OCI-LY7 (cell line): Measurements from ENCODE around the gene SMC1A. TPM values are rescaled to one million over a fixed set of nuclear protein-coding genes. Genes with fewer than 3 reads are reported as not detected.
"Not testable (repeated sequence)": the region's sequence is repeated elsewhere in the genome, so short reads cannot be mapped to it uniquely, and the experiment has no call there.

Experiments used
- BruUV-seq: library from RNA; stranded (reverse); fragments of 400-500 nt; replicated peaks from 2 replicates; lab custom pipeline; 2021; lab: Mats Ljungman, UMichigan
- CTCF ChIA-PET: fragments of 300-600 bp; sonication (Branson Sonifier 250); formaldehyde crosslinking; loops from one replicate; lab custom pipeline; 2022; ENCODE audit warnings: antibody characterized with exemption; ENCODE audit not compliant: unreplicated experiment; lab: Charles Lee
- POLR2A ChIA-PET: fragments of 300-600 bp; sonication (Branson Sonifier 250); formaldehyde crosslinking; loops from one replicate; lab custom pipeline; 2022; ENCODE audit warnings: antibody characterized with exemption; lab: Charles Lee
- DNase-seq: peaks from one replicate; pipeline ENCODE4 v3.0.0-alpha.2; 2015; ENCODE audit warnings: low spot score
- H2AFZ ChIP-seq: fragments of 200-600 bp; sonication (generic), shearing (Covaris generic); 2 replicates; pipeline ENCODE4 v1.6.1; 2014; ENCODE audit warnings: mild to moderate bottlenecking, antibody characterized with exemption, low read length, moderate library complexity
- H3K27ac ChIP-seq: fragments of 200-600 bp; sonication (generic); 2 replicates; pipeline ENCODE4 v1.5.1; 2014; ENCODE audit warnings: mixed run types, low read depth, mild to moderate bottlenecking, moderate library complexity, low read length, inconsistent platforms; ENCODE audit not compliant: poor library complexity, severe bottlenecking
- H3K36me3 ChIP-seq: fragments of 200-600 bp; sonication (generic); 2 replicates; pipeline ENCODE4 v1.6.1; 2014; ENCODE audit warnings: mild to moderate bottlenecking, antibody characterized with exemption, low read length, moderate library complexity, mixed read lengths; ENCODE audit not compliant: insufficient read depth
- H3K4me1 ChIP-seq: fragments of 200-600 bp; sonication (generic); 2 replicates; pipeline ENCODE4 v1.5.1; 2014; ENCODE audit warnings: mild to moderate bottlenecking, low read length; ENCODE audit not compliant: insufficient read depth, poor library complexity, severe bottlenecking
- H3K4me2 ChIP-seq: fragments of 200-600 bp; sonication (generic); 2 replicates; pipeline ENCODE4 v1.6.1; 2014; ENCODE audit warnings: mild to moderate bottlenecking, low read length
- H3K4me3 ChIP-seq: fragments of 200-600 bp; sonication (generic); 2 replicates; pipeline ENCODE4 v1.5.1; 2014; ENCODE audit warnings: mild to moderate bottlenecking, low read depth, low read length; ENCODE audit not compliant: poor library complexity, severe bottlenecking
- H3K79me2 ChIP-seq: fragments of 200-600 bp; sonication (generic); 2 replicates; pipeline ENCODE4 v1.6.1; 2016; ENCODE audit warnings: low read depth, mild to moderate bottlenecking, low read length, moderate library complexity, mixed read lengths; ENCODE audit not compliant: insufficient read depth
- H3K9me2 ChIP-seq: fragments of 200-600 bp; sonication (generic); 2 replicates; pipeline ENCODE4 v1.6.1; 2016; ENCODE audit warnings: mild to moderate bottlenecking, low read length, mixed read lengths; ENCODE audit not compliant: insufficient read depth
- H3K9me3 ChIP-seq: fragments of 200-600 bp; sonication (generic); 2 replicates; pipeline ENCODE4 v1.6.1; 2014; ENCODE audit warnings: mild to moderate bottlenecking, mixed run types, low read length, mixed read lengths
- H4K20me1 ChIP-seq: fragments of 200-600 bp; sonication (generic); 2 replicates; pipeline ENCODE4 v1.6.1; 2014; ENCODE audit warnings: mild to moderate bottlenecking, antibody characterized with exemption, low read length, moderate library complexity, mixed read lengths; ENCODE audit not compliant: insufficient read depth
- CTCF ChIP-seq: fragments of 200-600 bp; sonication (generic); conservative IDR thresholded peaks from 2 replicates; pipeline ENCODE4 v1.5.1; 2014; ENCODE audit warnings: mild to moderate bottlenecking, antibody characterized with exemption, low read length, moderate library complexity, mixed read lengths
- EZH2phosphoT487 ChIP-seq: fragments of 200-600 bp; sonication (generic); IDR thresholded peaks from 2 replicates; pipeline ENCODE4 v1.6.1; 2018; ENCODE audit warnings: low read depth, borderline replicate concordance, mild to moderate bottlenecking, mixed run types, antibody characterized with exemption, low read length, moderate library complexity, mixed read lengths
- intact Hi-C: fragments of 100-400 bp; cut with micrococcal nuclease; formaldehyde crosslinking; loops from one replicate; pipeline ENCODE4 v1.10.0; 2022; ENCODE audit not compliant: unreplicated experiment
- total RNA-seq, 2 experiments: library from RNA; depleted of rRNA in 1 of 2; stranded (reverse); fragments of >200 nt in 1 of 2; shearing (Covaris generic) in 1 of 2; gene quantifications; 2 replicates each; pipeline ENCODE4 v1.2.3, GENCODE V29; 2014 to 2022

Gene SMC1A
- total RNA-seq, 2 experiments from 2014 or later, result 41.6 to 134 TPM

DNA sequence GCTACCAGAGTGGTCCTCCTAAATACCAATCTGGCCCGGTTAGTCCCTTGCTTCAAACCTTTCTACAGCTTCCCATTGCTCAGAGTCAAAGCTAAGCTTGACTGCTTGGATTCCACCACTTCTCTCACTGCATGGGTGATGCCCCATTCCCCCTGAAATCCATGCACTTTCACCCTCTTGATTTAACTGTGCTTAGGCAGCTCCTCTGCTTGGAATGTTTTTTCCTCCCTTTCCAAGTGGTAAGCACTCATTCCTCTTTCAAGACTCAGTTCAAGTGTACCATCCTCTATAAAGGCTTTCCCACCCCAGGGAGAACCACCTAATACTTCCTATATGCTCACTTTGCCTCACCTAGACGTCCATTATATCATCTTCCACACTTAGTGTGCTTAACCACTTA lies 49.1 kb downstream of the SMC1A start:
- no TSS peak for BruUV-seq
- Histone ChIP-seq H3K9me2 (no peaks in the 10 kb centered on the region), H4K20me1 (no peaks in the 10 kb centered on the region), H3K27ac (no peak overlapping the region), H3K4me2 (no peak overlapping the region), H3K4me3 (no peak overlapping the region), H3K79me2 (no peaks in the 10 kb centered on the region), H2AFZ (no peak overlapping the region), H3K36me3 (peaks cover 10% of the 10 kb centered on the region; the same call in 1 of the 2 replicates), H3K4me1 (no peaks in the 10 kb centered on the region), H3K9me3 (no peaks in the 10 kb centered on the region)
- intact Hi-C loops, result no loop called here
- CTCF ChIA-PET, result no interaction called here
- TF ChIP-seq CTCF (no peak), EZH2phosphoT487 (no peak)
- POLR2A ChIA-PET, result no interaction called here
- DNase-seq, result no peak

- H3K79me2 ChIP-seq, CTCF ChIA-PET, H3K9me2 ChIP-seq, H3K27ac ChIP-seq, H3K36me3 ChIP-seq, intact Hi-C loops, POLR2A ChIA-PET, H3K4me1 ChIP-seq, DNase-seq, H3K4me2 ChIP-seq, H4K20me1 ChIP-seq, H3K9me3 ChIP-seq, BruUV-seq, H2AFZ ChIP-seq, H3K4me3 ChIP-seq: not testable (repeated sequence)
Measured at GRCh38 chrX:53366454-53366853, 56.0 kb downstream of the SMC1A start.

GRCh38 chrX:53362449-53362848 lies 60.0 kb downstream of the SMC1A start:
- no TSS peak for BruUV-seq
- H2AFZ ChIP-seq, result no peak overlapping the region
- H3K4me3 ChIP-seq, result no peak overlapping the region
- H4K20me1 ChIP-seq, result no peaks in the 10 kb centered on the region
- H3K27ac ChIP-seq, result no peak overlapping the region
- intact Hi-C loops, result no loop called here
- H3K9me2 ChIP-seq, result no peaks in the 10 kb centered on the region
- no peaks in the 10 kb centered on the region for H3K4me1 ChIP-seq
- ChIA-PET CTCF (no interaction called here), POLR2A (no interaction called here)
- no peak for DNase-seq
- H3K9me3 ChIP-seq, result no peaks in the 10 kb centered on the region
- no peak overlapping the region for H3K4me2 ChIP-seq
- no peak for TF ChIP-seq CTCF
- no peak for TF ChIP-seq EZH2phosphoT487
- no peaks in the 10 kb centered on the region for H3K36me3 ChIP-seq
- no peaks in the 10 kb centered on the region for H3K79me2 ChIP-seq
